Hepatocyte (in vitro differentiated cells): ENCODE measurements around the gene KLK5.

ENCODE experiments used
- EZH2phosphoT487 ChIP-seq: fragments of 200-600 bp; sonication (generic); IDR thresholded peaks from one replicate; pipeline ENCODE4 v1.6.1; 2018; ENCODE audit warnings: antibody characterized with exemption, mild to moderate bottlenecking, low read depth, moderate library complexity; ENCODE audit not compliant: unreplicated experiment, severe bottlenecking
- TF ChIP-seq, protein P1 (sequence below): fragments of 200-600 bp; sonication (generic); IDR thresholded peaks from 2 replicates; pipeline ENCODE4 v1.5.1; 2016; ENCODE audit warnings: antibody characterized with exemption, mild to moderate bottlenecking; ENCODE audit not compliant: poor library complexity

DNA sequence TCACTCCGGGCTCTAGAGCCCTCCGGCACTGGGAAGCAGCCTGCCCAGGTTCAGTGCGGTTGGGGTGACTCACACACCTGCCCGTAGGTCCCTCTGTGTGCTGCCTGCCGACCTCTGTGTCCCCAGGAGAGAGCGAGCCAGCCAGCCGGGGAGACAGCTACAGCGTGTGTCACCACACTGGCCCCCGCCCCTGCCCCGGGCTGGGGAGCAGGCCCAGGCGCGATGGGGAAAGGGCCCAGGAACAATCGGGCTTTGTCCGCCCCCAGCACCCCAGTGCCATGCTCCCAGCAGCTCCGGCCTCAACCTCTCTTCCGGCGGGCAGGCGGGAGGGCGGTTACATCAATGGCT, 16.5 kb upstream of the KLK5 start, which contains the start of gene KLK6:
- TF ChIP-seq, protein P1, sequence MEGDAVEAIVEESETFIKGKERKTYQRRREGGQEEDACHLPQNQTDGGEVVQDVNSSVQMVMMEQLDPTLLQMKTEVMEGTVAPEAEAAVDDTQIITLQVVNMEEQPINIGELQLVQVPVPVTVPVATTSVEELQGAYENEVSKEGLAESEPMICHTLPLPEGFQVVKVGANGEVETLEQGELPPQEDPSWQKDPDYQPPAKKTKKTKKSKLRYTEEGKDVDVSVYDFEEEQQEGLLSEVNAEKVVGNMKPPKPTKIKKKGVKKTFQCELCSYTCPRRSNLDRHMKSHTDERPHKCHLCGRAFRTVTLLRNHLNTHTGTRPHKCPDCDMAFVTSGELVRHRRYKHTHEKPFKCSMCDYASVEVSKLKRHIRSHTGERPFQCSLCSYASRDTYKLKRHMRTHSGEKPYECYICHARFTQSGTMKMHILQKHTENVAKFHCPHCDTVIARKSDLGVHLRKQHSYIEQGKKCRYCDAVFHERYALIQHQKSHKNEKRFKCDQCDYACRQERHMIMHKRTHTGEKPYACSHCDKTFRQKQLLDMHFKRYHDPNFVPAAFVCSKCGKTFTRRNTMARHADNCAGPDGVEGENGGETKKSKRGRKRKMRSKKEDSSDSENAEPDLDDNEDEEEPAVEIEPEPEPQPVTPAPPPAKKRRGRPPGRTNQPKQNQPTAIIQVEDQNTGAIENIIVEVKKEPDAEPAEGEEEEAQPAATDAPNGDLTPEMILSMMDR, result no peak
- TF ChIP-seq EZH2phosphoT487, result no peak
